HG03280 (cell line): ENCODE measurements around the gene ADGRV1.
A peak's percentile ranks its signal among the peaks of the same experiment; 100 is the strongest.

Source experiments
- ATAC-seq: cut with Tn5 transposase; IDR thresholded peaks from one replicate; pipeline ENCODE4 v1.9.1; 2021; ENCODE audit warnings: mild to moderate bottlenecking, moderate library complexity; ENCODE audit not compliant: unreplicated experiment

The ADGRV1 gene

DNA sequence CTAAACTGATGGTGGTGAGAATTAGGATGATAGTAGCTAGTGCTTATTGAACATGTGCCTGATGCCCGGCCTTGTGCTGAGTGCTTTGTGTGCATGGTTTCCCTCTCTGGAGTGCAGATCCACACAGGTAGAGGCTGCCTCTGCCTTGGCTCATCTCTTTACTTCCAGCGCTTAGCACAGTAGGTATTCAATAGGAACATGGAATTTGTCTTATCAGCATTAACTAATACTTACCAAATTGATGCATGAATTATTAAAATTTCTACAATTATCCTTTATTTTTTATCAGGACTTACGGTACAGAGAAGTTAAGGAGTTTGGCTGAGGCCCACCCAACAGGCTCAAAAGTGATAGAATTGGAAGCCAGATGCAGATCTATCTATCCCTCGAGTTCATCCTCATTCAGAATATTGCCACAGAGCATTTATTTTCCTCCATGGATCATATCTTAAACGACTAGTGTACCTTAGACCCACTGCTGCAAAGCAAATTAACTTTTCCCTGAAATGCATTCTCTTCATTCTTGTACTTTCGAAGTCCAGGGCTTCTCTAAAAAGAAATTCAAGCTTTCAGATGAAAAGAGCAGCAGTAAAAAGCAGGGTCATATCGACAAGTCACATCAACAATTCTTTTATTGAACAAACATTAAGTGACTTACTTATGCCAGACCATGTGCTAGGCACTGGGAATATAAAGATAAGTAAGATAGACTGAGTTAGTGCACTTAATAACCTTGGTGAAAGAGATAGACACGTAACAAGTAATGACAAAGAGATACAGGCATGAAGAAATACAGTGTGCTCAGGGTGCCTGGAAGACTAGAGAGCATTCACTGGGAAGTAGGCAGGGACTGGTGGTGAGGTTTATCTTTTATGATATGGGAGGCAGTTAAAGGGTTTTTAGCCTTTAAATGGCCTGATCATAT lies 534.5 kb downstream of the ADGRV1 start:
- ATAC-seq: no peak

GRCh38 chr5:91095313-91095712 lies 536.7 kb downstream of the ADGRV1 start:
- ATAC-seq: no peak

DNA sequence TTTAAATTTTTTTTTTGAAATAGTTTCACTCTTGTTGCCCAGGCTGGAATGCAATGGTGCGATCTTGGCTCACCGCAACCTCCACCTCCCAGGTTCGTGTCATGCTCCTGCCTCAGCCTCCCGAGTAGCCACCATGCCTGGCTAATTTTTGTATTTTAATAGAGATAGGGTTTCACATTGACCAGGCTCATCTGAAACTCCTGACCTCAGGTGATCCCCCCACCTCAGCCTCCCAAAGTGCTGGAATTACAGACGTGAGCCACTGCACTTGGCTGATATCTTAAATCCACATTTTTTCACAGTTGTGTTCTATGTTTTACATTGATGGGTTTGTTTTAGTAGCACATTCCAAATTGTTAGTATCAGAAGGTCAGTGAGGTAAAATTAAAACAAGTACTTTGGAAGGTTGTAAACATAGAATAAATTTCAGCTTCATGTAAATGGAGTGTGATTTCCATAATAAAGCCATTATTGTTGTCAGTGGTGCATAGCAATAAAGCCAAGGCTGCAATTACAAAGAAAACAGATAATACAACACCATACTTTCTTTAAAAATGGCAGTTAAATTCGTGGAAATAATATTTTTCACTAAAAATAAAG lies 537.3 kb downstream of the ADGRV1 start:
- no peak for ATAC-seq

DNA sequence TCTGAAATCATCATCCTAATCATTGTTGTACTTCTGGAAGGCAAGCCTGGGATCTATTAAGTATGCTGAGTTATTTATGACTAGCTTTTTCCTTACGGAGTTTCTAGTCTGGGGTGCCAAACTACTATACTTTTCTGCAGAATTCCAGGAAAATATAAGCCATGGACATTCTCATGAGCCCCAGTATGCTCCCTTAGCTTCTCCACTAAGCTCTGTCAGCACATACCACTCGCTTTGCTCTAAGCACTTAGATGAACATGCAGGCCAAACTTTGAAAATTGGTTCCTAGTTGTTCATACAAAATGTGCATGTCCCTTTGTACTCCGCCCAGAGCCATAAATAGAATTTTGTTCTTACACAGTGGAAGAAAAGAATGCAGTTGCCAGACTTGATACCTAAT lies 539.9 kb downstream of the ADGRV1 start:
- no peak for ATAC-seq

- peak; percentile 96 for ATAC-seq
These were observed 543.2 kb downstream of the ADGRV1 start for GRCh38 chr5:91101600-91102379.

GRCh38 chr5:91103353-91104061 lies 544.9 kb downstream of the ADGRV1 start:
- ATAC-seq: no peak

DNA sequence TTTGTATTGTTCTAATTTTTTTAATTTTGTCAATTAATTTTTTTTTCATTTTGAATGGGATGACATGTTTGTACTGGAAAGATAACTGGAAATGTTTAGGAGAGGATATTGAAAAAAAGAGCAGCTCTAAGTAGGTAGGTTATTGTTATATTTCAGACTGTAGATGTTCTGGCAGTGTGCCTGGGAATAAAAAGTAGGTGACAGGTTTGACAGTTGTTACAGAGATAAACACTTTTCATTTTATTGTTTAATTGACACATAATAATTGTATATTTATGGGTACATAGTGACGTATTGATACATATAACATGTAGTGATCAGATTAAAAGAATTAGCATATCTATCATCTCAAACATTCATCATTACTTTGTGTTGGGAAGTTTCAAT lies 545.5 kb downstream of the ADGRV1 start:
- ATAC-seq: no peak

- no peak for ATAC-seq
These were observed 548.4 kb downstream of the ADGRV1 start for GRCh38 chr5:91106842-91107511.

GRCh38 chr5:91109634-91110033 lies 551.0 kb downstream of the ADGRV1 start:
- ATAC-seq: no peak

DNA sequence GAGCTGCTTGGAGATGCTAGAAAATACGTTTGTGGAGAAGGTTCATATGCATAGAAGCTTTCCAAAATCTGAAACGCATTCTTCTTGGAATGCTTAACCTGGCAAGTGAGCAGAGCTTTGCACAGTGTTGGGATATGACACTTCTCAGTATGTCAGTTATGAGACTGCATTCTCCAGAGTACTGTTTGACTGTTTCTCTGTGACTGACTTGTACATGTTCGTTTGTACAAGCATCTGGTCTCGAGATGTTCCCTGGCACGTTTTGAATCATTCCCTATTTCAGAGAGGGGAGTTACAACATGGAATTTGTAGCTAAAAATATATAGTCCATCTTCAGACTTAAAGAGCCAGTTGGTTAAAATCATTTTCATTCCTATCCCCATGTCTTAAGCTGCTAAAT lies 552.1 kb downstream of the ADGRV1 start:
- ATAC-seq: no peak

DNA sequence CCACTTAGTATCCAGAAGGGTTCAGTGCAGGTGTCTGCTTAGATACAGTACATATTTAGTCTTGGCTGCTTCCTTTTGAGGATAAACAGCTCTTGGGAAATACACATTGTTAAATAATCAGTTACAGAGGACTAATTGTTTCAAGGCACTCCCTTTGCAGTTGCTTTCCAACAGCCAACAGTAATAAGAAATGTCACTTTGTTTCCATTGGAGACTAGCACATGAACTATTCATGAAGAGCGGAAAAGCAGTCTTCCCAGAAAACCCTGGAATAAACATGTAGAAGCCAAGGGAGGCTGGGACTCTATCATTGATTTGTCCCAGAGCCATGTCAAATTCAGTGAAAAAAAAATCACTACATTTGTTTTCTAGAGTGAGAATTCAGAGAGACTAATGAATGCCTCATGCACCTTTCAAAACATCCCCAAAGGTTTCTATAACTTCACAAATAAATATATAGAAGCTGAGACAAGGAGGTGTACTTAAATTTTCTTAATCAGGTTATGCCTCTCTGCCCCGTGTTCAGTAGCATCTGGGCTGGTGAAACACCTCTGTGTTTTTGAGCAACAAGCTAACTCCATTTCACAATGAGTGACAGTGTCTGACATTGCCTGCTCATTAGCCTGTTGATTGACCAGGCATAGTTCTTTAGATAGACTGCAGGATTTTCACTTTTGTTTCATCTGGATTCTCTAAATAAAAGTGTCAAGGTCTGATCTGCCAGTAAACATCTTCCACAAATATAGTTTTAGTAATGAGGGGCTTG lies 553.1 kb downstream of the ADGRV1 start:
- no peak for ATAC-seq

DNA sequence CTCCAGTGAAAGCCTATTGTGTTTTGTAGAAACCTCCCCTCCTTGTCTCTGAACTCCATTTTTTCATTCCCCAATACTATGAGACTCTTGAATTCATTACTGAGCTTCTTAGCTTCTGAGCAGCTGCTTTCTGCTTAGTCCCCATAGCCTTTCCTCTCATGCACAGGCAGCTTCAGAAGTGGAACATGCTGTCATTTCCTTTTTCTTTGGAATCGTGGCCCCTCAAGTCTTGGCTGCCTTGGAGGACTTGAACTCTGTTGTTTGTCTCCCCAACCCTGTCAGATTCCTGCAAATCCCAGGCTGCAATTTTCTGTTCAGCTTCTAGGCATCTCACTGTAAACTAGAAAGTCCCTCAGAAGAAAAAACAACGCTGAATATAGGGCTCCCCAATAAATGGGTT lies 556.1 kb downstream of the ADGRV1 start:
- ATAC-seq: no peak

GRCh38 chr5:91118354-91118753 lies 559.8 kb downstream of the ADGRV1 start:
- ATAC-seq: no peak

- no peak for ATAC-seq
These were observed 560.2 kb downstream of the ADGRV1 start for GRCh38 chr5:91118796-91119195.

DNA sequence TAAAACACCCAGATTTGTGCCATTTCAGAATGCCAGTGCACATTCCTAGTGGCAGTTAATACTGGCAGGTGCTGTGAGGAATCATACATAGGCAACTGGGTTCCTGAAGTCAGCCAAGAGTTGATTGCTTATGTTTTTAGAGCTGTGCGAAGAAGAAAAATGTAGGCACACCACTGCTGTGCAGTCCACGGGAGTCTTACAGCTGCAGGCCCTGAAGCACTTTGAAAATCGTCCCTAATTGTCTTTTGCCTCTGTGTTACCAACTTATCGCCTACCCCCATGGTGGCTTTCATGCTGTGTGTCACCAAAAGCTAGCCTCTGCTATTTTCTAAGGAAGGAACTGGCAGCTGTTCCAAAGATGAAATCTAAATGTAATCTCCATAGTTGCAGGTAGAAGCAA lies 560.6 kb downstream of the ADGRV1 start:
- ATAC-seq: no peak

DNA sequence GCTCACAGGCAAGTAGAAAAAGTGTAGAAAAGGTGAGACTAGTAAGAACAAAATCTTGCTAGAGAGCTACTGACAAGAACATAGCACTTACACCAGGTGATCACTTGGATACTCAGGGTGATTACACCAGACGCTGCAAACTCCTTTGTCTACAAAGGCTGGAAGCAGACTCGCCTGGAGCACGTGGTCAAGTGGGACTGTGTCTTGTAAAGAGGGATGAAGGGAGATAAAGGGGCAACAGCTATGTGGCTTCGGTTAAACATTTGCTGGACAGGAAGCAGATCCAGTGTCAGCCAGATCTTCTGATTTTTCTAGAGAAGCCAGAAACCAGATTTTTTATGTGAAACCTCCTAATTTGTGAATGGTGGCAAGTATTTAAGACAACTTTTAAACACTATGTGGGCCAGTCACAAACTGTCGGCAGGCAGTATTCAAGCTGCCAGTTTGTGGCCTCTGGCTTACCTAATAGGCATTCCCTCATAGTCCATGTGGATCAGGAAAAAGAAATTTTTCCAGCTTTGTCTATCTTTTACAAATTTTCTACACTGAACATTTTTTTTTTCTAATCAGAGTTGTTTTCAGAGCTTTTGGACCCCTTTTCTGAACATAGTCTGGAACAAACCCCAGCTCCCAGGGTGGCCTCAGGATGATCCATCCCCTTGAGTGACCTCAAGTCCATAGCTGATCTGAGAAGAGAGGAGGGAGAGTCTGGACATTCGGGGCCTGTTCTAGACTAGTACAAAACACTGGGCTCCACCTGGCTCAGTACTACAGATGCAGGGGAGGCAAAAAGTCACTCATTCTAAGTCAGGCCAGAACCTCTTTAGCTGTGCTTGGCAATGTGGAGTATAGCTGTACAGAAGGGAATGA lies 561.6 kb downstream of the ADGRV1 start:
- ATAC-seq: no peak

- no peak for ATAC-seq
These were observed 562.9 kb downstream of the ADGRV1 start for GRCh38 chr5:91121347-91121993.

- ATAC-seq: no peak
These were observed 564.1 kb downstream of the ADGRV1 start for GRCh38 chr5:91122651-91123050.
